GM19324 (cell line): Measurements from ENCODE around the gene RPS6KA5.
"Not testable (repeated sequence)": the region's sequence is repeated elsewhere in the genome, so short reads cannot be mapped to it uniquely, and the experiment has no call there.

Experiments used
- ATAC-seq: cut with Tn5 transposase; IDR thresholded peaks from one replicate; pipeline ENCODE4 v1.9.1; 2021; ENCODE audit warnings: mild to moderate bottlenecking, moderate library complexity; ENCODE audit not compliant: unreplicated experiment, low FRiP score

The RPS6KA5 gene

DNA sequence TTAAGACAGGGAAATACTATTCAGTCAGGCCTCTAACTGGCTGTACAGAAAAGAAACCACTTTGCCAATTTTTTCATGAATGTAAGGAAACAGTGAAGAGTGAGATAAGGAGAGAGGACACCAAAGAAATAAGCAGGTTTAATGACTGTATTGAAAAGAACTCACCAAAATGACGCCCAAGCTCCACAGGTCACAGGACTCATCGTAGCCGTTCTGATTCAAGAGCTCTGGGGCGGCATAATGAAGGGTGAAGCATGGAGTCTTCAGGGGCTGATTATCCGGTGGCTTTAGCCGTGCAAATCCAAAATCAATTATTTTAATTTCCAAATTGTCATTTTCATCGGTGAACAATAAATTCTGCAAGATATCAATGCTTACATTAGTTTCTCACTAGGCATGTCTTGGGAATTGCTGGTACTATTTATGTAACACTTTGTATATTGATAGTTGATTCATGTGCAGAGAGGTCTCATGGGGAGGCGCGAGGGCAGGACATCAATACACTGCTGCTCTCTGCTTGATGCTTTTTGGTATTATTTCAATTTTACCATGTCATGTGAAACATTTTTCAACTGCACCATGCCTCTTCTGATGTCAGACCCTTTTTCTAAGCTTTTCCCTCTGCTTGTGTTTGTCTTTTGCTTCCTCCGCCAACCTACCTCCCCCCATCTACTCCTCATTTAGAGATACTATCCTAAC, 170.0 kb downstream of the RPS6KA5 start:
- ATAC-seq = no peak

DNA sequence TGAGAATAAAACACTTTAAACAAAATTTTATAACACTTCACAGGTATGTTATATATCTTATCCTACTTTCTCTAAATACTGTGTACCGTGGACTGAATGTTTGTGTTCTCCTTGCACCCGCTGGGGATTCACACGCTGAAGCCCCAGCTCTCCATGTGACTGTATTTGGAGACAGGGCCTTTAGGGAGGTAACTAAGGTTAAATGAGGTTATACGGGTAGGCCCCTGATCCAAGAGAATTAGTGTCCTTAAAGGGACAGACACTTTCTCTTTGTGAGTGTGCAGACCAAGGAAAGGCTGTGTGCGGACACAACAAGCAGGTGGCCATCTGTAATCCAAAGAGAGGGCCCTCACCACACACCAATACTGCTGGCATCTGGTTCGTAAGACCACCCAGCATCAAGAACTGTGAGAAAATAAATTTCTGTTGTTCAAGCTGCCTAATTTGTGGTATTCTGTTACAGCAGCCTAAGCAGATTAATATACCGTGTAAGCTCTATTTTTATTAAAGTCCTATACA, 174.1 kb downstream of the RPS6KA5 start:
- no peak for ATAC-seq

DNA sequence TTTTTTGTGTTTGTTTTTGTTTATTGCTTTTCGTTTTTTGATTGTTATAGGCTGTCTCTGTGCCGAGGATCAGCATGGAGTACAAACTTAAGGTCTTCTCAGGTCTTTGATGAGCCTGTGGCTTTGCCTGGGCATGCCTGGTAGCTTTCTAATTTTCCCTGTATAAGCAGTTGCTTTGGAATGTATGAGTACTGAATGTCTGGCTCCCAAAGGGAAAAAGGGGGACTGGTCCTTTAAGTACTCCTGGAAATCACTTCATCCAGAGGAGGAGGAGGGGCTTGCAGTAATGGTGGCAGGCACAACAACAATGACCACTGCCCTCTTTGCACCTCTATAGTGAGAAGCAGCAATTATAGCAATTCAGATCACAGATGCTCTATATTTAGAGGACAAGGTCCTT, 176.7 kb downstream of the RPS6KA5 start:
- no peak for ATAC-seq

DNA sequence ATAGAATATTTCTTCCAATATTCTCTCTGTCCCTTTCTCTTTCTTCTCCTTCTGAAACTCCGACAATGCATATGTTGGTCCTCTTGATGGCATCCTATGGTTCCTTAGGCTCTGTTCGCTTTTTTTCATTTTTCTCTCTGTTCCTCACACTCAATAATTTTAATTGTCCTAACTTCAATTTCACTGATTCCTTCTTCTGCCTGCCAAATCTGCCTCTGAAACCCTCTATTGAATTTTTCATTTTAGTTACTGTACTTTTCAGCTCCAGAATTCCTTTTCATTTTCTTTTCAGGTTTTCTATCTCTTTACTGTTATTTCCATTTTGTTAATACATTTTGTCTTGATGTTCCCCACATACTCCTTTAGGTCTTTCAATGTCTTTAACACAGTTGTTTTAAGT, 177.2 kb downstream of the RPS6KA5 start:
- ATAC-seq = no peak

DNA sequence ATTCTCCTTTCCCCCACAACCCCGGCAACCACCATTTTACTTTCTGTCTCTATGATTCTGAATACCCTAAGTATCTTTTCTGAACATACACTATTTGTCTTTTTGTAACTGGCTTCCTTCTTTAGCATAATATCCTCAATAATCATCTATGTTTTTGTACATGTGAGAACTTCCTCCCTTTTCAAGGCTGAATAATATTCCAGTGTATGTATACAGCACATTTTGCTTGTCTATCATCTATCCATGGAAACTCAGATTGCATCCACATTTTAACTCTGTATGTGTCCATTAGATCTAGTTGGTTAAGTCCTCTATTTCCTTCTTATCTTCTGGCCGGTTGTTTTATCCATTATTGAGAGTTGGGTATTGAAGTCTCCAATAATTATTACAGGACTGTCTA, 180.2 kb downstream of the RPS6KA5 start:
- no peak for ATAC-seq

DNA sequence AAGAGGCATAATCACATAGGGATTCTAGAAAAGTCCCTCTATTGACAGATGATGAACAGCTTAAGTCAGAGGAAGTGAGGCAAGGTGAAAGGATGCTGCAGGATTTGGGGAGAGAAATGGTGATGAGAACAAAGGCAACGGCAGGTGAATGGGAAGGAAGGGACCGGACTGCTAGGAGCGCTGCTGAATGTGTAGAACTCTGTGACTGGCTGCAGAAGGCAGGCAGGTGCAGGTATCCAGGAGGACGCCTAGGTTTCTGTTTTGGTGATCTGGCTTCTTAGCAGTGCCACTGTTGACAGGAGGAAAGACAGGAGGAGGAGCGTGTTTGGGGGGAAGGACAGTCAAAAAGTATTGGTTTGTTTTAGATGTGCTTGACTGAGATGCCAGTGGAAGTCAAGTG, 185.8 kb downstream of the RPS6KA5 start:
- no peak for ATAC-seq

DNA sequence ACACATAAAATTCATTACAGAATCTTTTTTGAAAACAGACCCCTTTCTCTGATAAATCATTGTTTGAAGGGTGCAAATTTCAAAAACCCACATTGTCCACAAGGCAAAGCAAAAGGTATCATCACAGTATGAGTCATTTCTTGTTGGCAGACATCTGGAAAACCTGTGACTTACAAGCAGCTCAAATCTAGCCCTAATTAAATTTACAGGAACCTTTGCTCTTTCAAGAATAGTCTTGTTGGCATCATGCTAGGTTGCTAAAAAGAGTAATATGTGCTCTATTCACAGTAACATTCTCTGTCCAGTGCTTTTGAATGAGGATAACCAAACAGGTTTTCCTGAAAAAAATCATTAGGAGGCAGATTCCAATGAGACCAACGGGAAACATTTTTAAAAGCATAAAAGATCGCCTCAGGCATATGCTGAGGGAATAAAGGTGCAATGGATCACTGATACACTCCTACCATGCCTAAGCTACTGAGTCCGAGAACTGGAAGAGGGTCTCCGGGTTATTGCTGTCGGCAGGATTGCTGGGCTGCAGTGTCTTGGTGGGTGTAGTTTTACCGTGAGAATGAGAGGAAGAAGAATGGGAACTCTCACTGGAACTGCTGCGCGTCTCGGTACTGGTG, 188.7 kb downstream of the RPS6KA5 start:
- ATAC-seq = no peak

DNA sequence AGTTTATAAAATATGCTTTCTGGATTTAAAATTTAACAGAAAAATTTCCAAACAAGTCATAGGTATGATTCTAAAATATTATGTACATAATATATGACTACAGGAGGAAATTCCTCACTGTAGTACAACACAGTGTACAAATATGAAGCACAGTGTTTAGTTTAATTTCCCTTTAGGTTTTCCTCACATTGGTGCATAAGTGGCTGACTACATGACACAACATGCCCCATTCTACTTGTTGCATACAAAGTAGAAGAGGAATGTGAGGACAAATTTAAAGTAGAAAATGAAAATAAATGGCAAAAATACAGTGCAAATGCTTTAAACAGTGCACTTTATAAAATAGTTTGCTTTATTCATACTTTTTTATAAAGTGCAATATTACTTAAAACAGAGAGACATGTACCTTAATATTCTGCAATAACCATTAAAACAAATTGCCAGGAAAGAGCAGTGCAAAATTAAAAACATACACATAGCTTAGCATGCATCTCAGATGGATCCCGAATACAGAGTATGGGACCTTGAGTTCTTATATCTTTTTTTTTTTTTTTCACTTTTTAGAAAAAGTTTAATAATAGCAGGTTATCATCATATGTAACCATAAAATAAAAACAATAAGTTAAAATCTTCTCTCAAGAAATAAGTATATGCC, 189.4 kb downstream of the RPS6KA5 start:
- ATAC-seq = no peak

DNA sequence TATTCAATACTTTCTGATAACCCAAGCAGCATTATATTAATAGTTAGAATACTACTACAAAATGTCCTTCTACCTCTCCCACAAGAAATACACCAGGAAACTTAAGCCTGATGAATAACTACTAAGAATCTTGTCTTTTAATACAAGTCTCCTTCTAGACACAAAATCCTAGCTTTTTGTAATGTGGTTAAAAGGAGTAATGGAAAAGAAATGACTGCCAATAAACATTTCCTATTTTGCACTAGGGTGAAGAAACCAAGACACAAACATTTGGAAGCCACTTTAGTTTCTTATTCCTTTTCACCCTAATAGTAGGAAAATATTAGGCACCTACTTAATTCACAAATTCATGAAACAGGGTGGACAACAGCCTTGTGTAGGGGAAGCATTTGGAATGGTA, 192.9 kb downstream of the RPS6KA5 start:
- ATAC-seq = no peak

DNA sequence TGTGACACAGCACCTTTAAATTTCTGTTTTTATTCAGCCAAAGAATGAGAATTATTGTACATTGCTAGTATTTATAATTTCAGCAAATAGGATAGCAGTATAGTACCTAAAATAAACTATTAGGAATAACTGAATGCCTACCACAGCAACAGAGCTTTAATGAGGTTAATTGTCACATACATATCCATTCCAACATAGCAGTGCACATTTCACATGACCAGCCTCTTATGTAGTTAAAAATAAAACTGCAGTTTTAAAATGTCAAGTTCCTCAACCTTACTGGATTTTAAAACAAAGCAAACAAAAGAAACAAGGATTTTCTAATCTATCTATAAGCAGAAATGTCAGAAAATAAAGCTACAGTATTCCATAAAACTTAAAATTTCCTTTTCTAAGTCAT, 193.6 kb downstream of the RPS6KA5 start:
- no peak for ATAC-seq

DNA sequence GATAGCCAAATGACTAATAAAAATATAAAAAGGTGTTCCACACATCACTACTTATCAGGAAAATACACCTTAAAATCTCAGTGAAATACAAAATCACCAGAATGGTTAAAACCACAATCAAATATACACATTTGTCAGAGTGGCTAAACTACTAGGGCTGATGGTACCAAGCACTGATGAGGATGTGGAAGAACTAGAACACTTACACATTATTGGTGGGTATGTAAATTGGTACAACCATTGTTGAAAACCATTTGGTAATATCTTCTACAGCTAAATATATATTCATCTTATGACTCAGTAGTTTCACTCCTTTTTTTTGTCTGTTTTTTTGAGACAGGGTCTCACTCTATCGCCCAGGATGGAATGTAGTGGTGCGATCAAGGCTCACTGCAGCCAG, 195.7 kb downstream of the RPS6KA5 start:
- ATAC-seq = no peak

DNA sequence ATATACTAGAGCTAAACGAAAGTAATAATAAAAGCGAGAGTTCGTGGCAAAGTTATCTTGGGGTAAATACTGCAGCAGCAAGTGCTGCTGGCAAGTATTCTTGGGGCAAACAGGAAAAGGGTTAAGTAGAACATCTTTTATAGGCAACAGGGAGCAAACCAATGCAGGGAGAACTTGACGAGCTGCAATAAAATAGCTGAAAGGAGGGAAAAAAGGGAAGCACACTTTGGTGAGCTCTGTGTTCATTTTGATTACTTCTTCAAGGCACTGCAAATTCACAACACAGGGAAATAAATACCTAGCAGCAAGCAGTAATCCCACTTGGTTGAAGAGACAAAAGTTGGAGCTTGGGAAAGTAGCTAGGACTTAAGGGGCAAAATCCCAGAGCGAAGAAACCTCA, 201.9 kb downstream of the RPS6KA5 start:
- ATAC-seq = no peak

DNA sequence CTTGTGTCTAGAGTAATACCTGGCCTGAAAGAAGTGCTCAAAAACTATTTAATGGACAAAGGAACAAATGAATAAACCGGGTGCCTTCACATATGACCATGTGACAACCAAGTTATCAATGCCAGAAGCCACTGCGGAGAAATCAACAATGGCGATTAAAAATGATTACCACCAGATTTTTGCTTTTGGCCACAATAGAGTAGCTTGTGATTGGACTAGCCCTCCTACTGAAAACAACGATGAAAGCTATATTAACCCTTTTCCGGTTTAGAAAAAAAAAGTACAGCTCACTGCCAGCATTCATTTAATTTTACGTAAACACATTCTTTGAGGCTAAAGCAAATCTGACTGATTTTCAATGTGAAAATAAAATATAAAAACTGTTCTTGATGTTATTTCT, 202.6 kb downstream of the RPS6KA5 start:
- ATAC-seq = no peak

DNA sequence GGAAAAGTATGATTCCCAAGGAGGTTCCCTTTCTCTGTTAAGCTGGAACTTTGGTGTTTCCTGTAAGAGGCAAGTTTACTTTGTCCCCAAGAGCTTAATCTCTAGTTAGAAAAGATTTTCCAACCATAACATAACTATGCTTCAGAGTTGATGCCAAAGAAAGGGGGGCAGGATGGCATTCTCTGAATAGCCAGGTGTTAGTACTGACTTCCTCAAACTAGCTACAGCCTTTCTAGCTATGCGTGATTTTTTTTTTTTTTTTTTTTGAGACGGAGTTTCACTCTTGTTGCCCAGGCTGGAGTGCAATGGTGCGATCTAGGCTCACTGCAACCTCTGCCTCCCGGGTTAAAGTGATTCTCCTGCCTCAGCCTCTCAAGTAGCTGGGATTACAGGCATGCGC, 204.3 kb downstream of the RPS6KA5 start:
- not testable (repeated sequence) for ATAC-seq

DNA sequence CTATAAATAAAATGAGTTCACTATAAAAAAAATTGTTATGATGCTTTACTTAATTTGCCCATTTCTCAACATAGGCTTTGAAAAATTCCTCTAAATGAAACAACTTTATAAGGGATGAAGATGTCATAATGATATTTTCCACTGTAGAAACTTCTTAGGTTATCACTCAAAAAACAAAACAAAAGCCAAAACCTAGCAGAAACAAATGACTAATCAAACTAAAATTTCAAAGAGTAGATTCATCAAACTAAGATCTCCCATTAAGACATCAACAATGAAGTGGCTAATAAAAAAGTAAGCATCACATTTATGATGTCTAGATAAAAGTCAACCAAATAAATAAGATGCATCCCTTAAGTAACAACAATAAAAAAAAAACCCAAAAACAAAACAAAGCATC, 207.3 kb downstream of the RPS6KA5 start:
- no peak for ATAC-seq

DNA sequence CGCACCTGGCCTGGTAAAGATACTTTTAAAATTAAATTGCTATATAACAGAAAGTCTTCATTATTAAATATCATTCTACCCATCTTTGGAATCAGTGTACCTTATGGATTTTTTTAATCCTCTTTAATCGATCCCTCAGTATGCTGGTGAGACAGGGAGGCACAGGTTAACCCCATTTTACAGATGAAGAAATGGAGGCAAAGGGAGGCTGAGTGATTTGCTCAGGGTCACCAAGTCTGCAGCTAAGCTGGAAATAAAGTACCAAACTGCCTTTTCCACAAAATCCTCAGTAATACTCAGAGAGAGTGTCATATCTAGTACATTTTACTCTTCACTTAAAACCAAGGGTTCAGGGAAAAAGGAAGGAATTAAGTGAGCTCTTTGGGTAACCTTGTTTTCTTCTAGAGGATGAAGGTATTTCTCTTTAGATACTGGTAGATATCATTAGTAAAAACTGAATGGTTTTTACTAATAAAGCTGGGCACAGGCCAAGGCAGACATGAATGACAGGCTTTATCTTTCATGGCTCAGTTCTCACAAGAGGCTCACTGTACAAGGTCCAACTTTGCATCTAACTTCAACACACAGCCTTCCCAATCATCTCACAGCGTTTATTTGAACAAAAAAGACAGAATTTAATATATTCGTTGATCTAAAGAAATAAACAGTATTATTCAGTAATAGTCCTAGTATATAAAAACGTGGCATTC, 209.0 kb downstream of the RPS6KA5 start:
- ATAC-seq = no peak

DNA sequence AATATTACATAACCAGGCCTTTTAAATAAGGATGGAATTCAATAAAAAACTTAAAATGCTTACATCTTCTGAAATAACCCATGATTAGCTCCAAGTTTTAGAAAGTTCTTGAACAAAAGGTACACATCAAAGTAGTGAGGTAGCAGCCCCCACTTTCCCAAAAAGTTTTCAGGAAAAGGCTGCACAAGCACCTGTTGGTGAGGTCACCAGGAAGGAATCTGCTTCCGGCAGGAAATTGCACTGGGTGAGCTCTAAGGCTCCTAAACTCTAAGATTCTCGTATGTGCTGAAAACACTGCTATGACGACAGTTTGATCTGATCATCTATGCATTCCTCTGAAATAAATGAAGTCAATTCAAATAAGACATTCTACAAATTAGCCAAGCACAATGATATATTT, 210.0 kb downstream of the RPS6KA5 start:
- ATAC-seq = no peak

DNA sequence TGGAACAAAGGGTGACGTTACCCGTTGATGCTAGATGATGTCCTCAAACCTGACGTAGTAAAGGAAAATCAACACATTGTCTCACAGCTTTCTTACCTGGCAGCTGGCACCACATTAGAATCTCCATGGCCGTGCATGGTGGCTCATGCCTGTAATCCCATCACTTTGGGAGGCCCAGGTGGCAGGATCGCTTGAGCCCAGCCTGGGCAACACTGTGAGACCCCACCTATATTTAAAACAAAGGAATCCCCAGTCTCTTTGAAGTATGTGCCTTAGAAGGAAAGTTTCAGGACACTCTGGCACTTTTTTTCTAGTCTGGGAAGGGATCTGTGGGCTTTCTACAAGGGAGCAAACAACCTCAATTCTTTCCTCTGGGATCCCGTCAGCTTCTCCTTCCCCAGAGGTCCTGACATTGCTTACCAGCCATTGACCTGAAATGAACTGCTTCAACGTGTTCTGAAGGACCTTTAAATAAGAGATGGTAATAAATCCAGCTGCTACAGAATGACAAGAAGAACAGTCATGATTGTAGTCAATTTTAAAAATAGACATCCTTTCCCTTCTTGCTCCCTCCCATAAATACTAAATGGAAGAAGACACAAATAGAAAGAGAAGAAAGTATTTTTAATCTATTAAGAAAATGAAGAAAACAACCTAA, 210.5 kb downstream of the RPS6KA5 start:
- ATAC-seq = no peak

DNA sequence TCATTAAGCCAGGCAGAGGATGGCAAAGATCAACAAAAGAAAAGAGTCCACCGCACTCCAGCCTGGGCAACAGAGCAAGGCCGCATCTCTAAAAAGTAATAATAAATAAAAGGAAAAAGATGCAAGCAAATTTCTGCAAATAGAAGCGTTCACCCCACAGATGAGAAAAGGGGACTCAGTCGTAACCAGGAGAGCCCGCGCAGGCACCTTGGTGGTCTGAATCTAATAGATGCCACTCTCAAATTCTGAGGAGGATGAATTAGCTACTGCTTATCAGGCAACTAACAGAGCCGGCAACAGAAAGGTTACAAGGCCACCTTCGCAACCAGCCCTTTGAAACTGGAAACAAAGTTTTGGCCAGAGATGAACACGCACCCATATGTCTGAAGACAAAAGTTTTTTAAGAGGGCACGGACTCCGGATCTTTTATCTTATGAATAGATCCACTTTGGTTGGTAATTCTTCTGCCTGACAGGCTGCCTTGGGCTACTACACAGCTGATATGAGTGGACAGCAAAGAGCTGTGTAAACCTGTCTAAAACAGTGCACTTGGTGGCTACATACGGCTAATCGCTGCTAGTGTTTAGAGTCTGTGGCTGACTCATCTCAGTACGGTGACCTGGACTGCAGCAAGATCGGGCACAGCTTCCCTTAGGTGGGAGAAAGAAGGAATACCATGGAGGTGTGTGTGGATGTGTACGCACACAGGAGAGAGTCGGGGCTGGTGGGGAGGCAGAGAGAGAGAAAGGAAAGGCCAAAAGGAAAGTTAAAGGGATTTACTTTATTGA, 211.3 kb downstream of the RPS6KA5 start:
- no peak for ATAC-seq

DNA sequence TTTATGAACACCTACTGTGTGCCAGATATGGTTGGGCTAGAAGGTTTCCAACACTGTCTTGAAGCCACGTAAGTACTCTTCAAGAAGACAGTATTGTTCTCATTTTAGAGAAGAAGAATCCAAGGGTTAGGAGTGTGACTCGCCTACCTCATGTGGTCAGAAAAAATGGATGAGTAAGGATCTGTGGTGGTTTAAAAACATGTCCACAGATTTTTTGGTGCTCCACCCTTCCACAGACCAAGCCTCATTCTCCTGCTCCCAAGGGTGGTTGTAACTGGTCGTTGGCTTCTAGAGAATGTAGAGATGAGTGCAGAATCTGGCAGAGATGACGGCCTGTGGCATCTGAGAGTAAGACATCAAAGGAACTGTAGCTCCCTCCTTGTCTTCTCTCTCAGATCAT, 213.9 kb downstream of the RPS6KA5 start:
- ATAC-seq = no peak
